Astrocyte of the cerebellum (primary cell): Measurements from ENCODE around the gene NRDC.

Experiments
- DNase-seq: peaks from one replicate; pipeline ENCODE4 v3.0.0-alpha.2; 2011; ENCODE audit warnings: low read depth
- H3K4me3 ChIP-seq: 2 replicates; pipeline ENCODE4 v1.5.1; 2011; ENCODE audit warnings: mild to moderate bottlenecking, low read depth, low read length, moderate library complexity
- CTCF ChIP-seq: IDR thresholded peaks from 2 replicates; pipeline ENCODE4 v1.5.1; 2012; ENCODE audit warnings: low read length, low read depth, moderate library complexity, mild to moderate bottlenecking; ENCODE audit errors: missing control alignments
- in situ Hi-C: cut with HindIII; loops from 2 replicates; pipeline ENCODE4 v1.10.0; 2017; ENCODE audit warnings: low sequenced_read_pairs

Gene NRDC

GRCh38 chr1:51741121-51741681 is 137.3 kb downstream of the NRDC start:
- DNase-seq: no peak
- no peak for TF ChIP-seq CTCF
- H3K4me3 ChIP-seq: no peak overlapping the region
- in situ Hi-C loops: no loop called here

DNA sequence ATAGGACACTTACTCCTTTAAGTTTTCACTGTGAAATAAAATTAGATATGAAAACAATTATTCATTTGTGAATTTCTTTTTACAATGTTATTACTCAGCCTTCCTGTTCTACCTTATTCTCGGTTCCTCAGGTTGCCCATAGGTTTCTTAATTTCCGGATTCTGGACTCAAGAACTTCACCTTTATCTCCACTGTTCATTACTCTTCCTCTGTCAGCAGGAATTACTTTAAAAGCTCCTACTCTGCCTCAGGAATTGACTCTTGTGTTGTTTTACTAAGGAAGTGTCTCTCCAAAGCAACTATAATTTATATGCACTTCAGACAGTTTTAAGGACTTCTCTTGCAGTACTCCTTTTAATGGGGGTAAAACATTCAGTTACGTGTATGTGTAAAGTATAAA is 137.9 kb downstream of the NRDC start:
- no peak overlapping the region for H3K4me3 ChIP-seq
- TF ChIP-seq CTCF: no peak
- in situ Hi-C loops: no loop called here
- no peak for DNase-seq
